GM12874 (cell line): Measurements from ENCODE around the gene ZC3H8.

Experiments
- TF ChIP-seq, protein P1 (sequence below): IDR thresholded peaks from 2 replicates; pipeline ENCODE4 v1.5.1; 2011; ENCODE audit warnings: low read depth, mild to moderate bottlenecking, control low read depth, low read length, moderate library complexity; ENCODE audit not compliant: insufficient read depth

ZC3H8 gene

DNA sequence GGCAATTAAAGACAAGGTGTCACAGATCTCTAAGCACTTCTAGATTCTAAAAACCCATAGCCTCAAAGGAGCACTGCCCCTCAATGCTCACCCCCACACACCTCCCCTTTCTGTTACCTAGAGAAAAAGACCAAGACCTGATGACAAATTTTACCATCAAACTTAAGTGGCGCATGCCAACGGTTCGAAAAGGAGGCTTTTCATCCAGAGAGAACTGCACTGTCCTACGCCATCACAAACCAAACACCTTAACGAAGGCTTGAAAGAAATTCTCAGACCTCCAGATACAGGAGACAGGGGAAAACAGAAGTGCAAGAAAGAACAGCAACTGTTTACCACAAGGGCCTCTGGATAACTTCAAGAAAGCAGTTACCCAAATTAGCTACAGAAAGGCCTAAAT, 18.5 kb upstream of the ZC3H8 start:
- TF ChIP-seq, protein P1, sequence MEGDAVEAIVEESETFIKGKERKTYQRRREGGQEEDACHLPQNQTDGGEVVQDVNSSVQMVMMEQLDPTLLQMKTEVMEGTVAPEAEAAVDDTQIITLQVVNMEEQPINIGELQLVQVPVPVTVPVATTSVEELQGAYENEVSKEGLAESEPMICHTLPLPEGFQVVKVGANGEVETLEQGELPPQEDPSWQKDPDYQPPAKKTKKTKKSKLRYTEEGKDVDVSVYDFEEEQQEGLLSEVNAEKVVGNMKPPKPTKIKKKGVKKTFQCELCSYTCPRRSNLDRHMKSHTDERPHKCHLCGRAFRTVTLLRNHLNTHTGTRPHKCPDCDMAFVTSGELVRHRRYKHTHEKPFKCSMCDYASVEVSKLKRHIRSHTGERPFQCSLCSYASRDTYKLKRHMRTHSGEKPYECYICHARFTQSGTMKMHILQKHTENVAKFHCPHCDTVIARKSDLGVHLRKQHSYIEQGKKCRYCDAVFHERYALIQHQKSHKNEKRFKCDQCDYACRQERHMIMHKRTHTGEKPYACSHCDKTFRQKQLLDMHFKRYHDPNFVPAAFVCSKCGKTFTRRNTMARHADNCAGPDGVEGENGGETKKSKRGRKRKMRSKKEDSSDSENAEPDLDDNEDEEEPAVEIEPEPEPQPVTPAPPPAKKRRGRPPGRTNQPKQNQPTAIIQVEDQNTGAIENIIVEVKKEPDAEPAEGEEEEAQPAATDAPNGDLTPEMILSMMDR = no peak

DNA sequence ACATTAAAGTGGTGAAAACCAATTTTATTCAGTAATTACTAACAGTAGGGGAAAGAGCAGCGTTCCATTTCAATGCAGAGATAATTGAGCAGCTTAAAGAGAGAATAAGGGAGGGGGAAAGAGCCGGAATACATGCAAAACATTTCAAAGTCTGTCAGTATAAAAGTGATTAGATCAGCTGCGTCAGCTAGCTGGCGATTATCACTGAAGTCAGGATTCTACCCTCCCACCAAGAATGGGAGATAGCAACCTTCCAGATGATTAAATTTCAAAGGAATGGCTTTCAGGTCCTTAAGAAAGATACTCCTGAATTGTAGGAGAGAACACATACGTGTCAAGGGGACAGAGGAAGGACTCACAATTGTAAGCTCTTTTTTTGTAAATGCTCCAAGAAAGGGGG, 17.8 kb upstream of the ZC3H8 start:
- TF ChIP-seq, protein P1 = no peak

DNA sequence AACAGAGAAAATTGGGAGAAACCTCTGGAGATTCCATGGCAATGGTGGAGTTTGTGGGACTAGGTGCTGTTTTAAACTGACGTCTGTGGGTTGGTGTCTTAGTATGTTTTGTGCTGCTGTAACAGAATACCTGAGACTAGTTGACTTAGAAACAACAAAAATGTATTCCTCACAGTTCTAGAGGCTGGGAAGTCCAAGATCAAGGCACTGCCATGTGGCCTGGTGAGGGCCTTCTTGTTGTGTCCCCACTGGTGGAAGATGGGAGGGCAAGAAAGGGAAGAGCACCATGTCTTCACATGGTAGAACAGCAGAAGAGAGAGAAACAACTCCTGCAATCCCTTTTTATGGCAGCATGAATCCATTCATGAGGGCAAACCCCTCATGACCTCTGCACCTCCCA, 13.7 kb upstream of the ZC3H8 start:
- TF ChIP-seq, protein P1 = no peak

DNA sequence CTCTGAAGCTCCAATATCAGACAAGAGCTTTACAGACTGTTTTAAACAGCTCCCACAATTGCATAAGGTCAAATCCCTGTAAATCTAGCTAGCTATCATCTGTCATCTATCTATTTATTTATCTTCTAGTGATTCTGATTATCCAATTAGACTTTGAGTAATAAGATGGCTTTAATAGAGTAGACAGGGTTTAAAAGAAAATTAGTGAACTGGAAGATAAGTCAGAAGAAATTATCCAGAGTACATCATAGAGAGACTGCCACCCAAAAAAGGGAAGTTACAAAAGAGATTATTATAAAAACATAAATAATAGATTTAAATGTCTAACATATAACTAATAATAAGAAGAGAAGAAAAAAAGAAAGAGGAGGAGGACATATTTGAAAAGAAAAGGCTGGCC, 8.0 kb upstream of the ZC3H8 start:
- TF ChIP-seq, protein P1 = no peak

DNA sequence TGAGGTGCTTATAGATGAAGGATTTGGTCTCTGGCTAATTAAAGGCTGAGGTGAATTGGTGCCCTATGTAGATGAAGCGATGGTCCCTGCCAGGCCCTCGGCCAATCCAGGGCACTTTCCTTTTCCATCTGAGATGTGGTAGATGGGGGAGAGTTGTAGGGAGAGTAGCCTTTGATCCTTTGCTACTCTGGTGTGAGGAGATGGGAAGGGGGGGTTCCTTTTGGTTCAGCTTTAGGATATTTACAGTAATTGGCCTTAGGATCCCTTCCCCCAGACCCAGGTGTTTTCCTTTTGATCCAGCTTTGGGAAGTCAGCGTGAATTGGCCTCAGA, 5.4 kb upstream of the ZC3H8 start:
- TF ChIP-seq, protein P1 = no peak

DNA sequence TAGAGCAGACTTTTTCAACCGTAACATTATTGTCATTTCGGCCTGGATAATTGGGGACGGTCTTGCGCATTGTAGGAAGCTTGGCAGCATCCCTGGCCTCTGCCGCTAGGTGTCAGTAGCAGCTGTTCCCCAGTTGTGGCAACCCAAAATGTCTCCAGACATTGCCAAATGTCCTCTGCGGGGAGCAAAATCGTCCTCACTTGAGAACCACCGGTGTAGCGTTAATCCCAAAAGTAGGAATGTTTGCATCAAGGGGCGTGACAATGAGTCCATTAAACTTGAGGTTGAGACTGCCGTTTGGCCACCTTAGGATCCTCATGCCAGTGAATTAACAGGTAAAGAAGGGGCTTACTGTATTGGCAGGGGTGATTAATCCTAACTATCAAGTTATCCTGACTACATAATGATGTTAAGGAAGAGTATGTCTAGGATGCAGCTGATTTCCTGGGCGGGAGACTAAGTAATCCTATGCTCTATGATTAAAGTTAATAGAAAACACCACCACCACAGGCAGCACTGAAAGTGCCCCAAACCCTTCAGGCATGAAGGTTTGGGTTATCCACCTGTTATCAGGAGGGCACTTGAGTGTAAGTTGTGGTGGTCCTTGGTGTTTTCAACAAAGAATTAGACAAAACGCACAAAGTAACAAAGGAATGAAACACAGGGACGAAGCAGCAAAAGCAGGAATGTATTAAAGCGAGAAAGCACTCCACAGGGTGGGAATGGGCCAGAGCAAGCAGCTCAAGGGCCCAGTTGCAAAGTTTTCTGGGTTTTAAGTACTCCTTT, 4.9 kb upstream of the ZC3H8 start:
- TF ChIP-seq, protein P1 = peak; percentile 98

DNA sequence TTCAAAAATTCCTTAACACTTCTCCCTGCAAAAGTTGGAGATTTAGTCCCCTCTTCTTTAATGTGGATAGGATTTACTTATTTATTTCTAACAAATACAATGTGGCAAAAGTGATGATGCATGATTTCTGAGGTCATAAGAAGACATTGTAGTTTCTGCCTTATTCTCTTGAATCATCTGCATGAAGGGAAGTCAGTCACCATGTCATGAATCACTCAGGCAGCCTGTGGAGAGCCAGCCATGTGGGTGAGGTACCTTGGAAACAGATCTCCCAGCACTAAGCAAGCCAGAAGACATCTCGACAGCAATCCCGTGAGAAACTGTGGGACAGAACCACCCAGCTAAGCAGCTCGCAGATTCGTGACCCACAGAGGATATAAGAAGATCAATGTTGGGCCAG, 2.7 kb upstream of the ZC3H8 start:
- TF ChIP-seq, protein P1 = no peak

DNA sequence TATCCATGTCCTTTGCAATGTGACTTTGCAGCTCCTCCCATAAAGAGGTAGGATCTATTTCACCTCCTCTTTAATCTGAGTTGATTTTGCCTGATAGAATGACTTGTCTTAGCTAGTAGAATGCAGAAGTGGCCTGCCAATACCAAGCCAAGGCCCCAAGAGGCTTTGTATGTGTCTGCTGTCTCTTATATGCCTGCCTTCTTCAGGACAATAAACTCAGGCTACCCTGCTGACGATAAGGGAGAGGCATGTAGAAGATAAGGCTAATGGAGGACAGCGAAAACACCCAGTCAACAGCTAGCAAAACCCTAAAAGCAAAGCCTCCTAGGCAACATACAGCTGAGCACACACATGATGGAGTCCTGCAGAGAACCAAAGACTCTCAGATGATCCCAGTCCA, 1.8 kb upstream of the ZC3H8 start:
- TF ChIP-seq, protein P1 = no peak
